Mesendoderm (in vitro differentiated cells): ENCODE data around the gene EYS.

ENCODE experiments used
- DNase-seq: peaks from one replicate; pipeline ENCODE4 v3.0.0; 2013
- H2AK5ac ChIP-seq: 2 replicates; pipeline ENCODE4 v1.6.1; 2013; ENCODE audit warnings: low read length, inconsistent platforms
- H2BK120ac ChIP-seq: 2 replicates; pipeline ENCODE4 v1.6.1; 2013; ENCODE audit warnings: low read depth, mild to moderate bottlenecking, low read length, moderate library complexity, mixed read lengths
- H2BK15ac ChIP-seq: replicated peaks from 2 replicates; pipeline ENCODE4 v1.6.1; 2013; ENCODE audit warnings: low read depth, mild to moderate bottlenecking, moderate library complexity
- H2BK5ac ChIP-seq: 2 replicates; pipeline ENCODE4 v1.6.1; 2013; ENCODE audit warnings: low read length, inconsistent platforms
- H3K18ac ChIP-seq: 2 replicates; pipeline ENCODE4 v1.6.1; 2013; ENCODE audit warnings: mild to moderate bottlenecking, low read length, mixed read lengths
- H3K23ac ChIP-seq: one replicate; pipeline ENCODE4 v1.6.1; 2013; ENCODE audit warnings: low read length
- H3K27ac ChIP-seq: 2 replicates; pipeline ENCODE4 v1.5.1; 2013; ENCODE audit warnings: low read depth, mild to moderate bottlenecking, inconsistent platforms, low read length, moderate library complexity
- H3K27me3 ChIP-seq: 2 replicates; pipeline ENCODE4 v1.6.1; 2013; ENCODE audit warnings: low read length, control low read depth, mild to moderate bottlenecking, inconsistent platforms; ENCODE audit not compliant: insufficient read depth, poor library complexity
- H3K36me3 ChIP-seq: 2 replicates; pipeline ENCODE4 v1.6.1; 2013; ENCODE audit warnings: low read length, inconsistent platforms; ENCODE audit not compliant: control insufficient read depth, insufficient read depth
- H3K4ac ChIP-seq: one replicate; pipeline ENCODE4 v1.6.1; 2013; ENCODE audit warnings: low read depth, mild to moderate bottlenecking, low read length, moderate library complexity
- H3K4me1 ChIP-seq: 2 replicates; pipeline ENCODE4 v1.6.1; 2013; ENCODE audit warnings: low read depth, low read length, inconsistent platforms; ENCODE audit not compliant: control insufficient read depth
- H3K4me2 ChIP-seq: 2 replicates; pipeline ENCODE4 v1.6.1; 2013; ENCODE audit warnings: low read length
- H3K4me3 ChIP-seq: 2 replicates; pipeline ENCODE4 v1.5.1; 2013; ENCODE audit warnings: mild to moderate bottlenecking, low read length
- H3K56ac ChIP-seq: one replicate; pipeline ENCODE4 v1.6.1; 2013; ENCODE audit warnings: low read length
- H3K79me1 ChIP-seq: 2 replicates; pipeline ENCODE4 v1.6.1; 2013; ENCODE audit warnings: low read length, inconsistent platforms
- H3K79me2 ChIP-seq: 2 replicates; pipeline ENCODE4 v1.6.1; 2013; ENCODE audit warnings: mild to moderate bottlenecking, low read length; ENCODE audit not compliant: control insufficient read depth, insufficient read depth
- H3K9ac ChIP-seq: 2 replicates; pipeline ENCODE4 v1.6.1; 2013; ENCODE audit warnings: low read length, inconsistent platforms
- H4K5ac ChIP-seq: one replicate; pipeline ENCODE4 v1.6.1; 2013; ENCODE audit warnings: low read length
- H4K8ac ChIP-seq: one replicate; pipeline ENCODE4 v1.6.1; 2013; ENCODE audit warnings: low read depth, mild to moderate bottlenecking, control low read depth, low read length, moderate library complexity
- WGBS: extraction: QIAGEN DNeasy Blood & Tissue Kit; methylation state at CpG from one replicate; pipeline ENCODE4 v1.1.7; 2013; ENCODE audit warnings: low lambda C conversion rate, missing lambda C conversion rate; ENCODE audit not compliant: insufficient coverage; ENCODE audit errors: extremely low coverage; 5-methylcytosine and 5-hydroxymethylcytosine counted together

EYS gene

DNA sequence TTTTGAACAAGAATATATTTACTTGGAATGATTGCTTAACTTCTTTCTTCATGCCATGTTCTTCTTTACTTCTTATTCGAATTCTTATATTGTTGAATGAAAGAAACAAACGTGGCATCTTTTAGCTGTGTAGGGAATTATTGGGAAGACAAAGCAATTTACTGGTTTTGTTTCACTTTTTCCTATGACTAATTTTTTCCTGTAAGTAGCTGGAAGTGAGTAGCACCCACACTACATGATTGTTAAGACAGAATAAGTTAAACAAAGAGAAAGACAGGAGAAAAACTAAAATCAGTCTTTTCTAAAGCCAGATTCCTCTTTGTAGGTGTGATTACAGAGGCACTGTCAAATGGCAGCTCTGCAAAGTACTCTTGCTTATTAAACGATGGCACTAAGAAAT lies 593.4 kb downstream of the EYS start:
- Histone ChIP-seq H3K4ac (no peak overlapping the region), H2BK15ac (no peak overlapping the region), H3K9ac (no peak overlapping the region), H4K8ac (no peak overlapping the region), H3K27ac (no peak overlapping the region), H4K5ac (no peak overlapping the region), H2BK120ac (no peak overlapping the region), H3K4me2 (no peak overlapping the region), H3K18ac (no peak overlapping the region), H3K4me3 (no peak overlapping the region), H3K36me3 (no peaks in the 10 kb centered on the region), H3K79me1 (no peaks in the 10 kb centered on the region), H3K79me2 (no peaks in the 10 kb centered on the region), H2BK5ac (no peak overlapping the region), H3K23ac (no peak overlapping the region), H3K56ac (no peak overlapping the region), H2AK5ac (no peak overlapping the region), H3K27me3 (no peaks in the 10 kb centered on the region), H3K4me1 (no peaks in the 10 kb centered on the region)
- DNase-seq: no peak
- WGBS: no CpG with 5 or more reads among the region's 3 CpGs

- H3K79me1 ChIP-seq: no peaks in the 10 kb centered on the region
- no peak overlapping the region for H3K4me2 ChIP-seq
- H2BK5ac ChIP-seq: no peak overlapping the region
- no peak overlapping the region for H2BK15ac ChIP-seq
- H3K23ac ChIP-seq: no peak overlapping the region
- no peak overlapping the region for H3K56ac ChIP-seq
- no peak overlapping the region for H3K4ac ChIP-seq
- DNase-seq: no peak
- H4K5ac ChIP-seq: no peak overlapping the region
- no peak overlapping the region for H3K27ac ChIP-seq
- no peak overlapping the region for H3K18ac ChIP-seq
- no peak overlapping the region for H4K8ac ChIP-seq
- no peak overlapping the region for H3K4me3 ChIP-seq
- H2BK120ac ChIP-seq: no peak overlapping the region
- H3K4me1 ChIP-seq: no peaks in the 10 kb centered on the region
- no peaks in the 10 kb centered on the region for H3K36me3 ChIP-seq
- no peaks in the 10 kb centered on the region for H3K27me3 ChIP-seq
- no peak overlapping the region for H2AK5ac ChIP-seq
- H3K79me2 ChIP-seq: no peaks in the 10 kb centered on the region
- H3K9ac ChIP-seq: no peak overlapping the region
These were observed 594.6 kb downstream of the EYS start for GRCh38 chr6:65112435-65112834.

GRCh38 chr6:65110031-65110430 lies 597.0 kb downstream of the EYS start:
- Histone ChIP-seq H3K79me1 (no peaks in the 10 kb centered on the region), H2BK120ac (no peak overlapping the region), H2BK15ac (no peak overlapping the region), H3K4me1 (no peaks in the 10 kb centered on the region), H4K5ac (no peak overlapping the region), H2AK5ac (no peak overlapping the region), H3K18ac (no peak overlapping the region), H3K23ac (no peak overlapping the region), H3K56ac (no peak overlapping the region), H3K4ac (no peak overlapping the region), H3K36me3 (no peaks in the 10 kb centered on the region), H4K8ac (no peak overlapping the region), H2BK5ac (no peak overlapping the region), H3K79me2 (no peaks in the 10 kb centered on the region), H3K4me3 (no peak overlapping the region), H3K4me2 (no peak overlapping the region), H3K9ac (no peak overlapping the region), H3K27me3 (no peaks in the 10 kb centered on the region), H3K27ac (no peak overlapping the region)
- WGBS: no CpG with 5 or more reads among the region's 3 CpGs
- DNase-seq: no peak

DNA sequence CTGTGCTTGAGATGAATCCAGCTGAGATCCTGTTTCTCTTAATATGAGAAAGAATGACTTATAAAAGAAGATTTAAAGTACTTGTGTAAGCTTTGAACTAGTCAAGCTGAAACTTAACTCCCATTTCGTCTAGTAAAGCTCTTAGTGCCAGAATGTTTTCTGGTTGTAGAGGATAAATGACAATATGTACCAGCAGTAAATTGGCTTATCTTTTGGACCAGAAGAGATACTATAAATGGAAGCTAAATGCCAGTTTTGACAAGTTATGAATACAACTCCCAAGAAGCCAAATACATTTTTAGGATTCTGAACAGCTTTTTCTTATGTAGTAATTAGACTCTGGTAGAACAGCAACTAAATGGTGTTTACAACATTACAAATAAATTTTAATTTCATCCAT lies 608.7 kb downstream of the EYS start:
- Histone ChIP-seq H3K79me1 (no peaks in the 10 kb centered on the region), H2BK120ac (no peak overlapping the region), H3K18ac (no peak overlapping the region), H4K8ac (no peak overlapping the region), H4K5ac (no peak overlapping the region), H3K4me1 (no peaks in the 10 kb centered on the region), H2AK5ac (no peak overlapping the region), H2BK15ac (no peak overlapping the region), H3K4ac (no peak overlapping the region), H3K4me2 (no peak overlapping the region), H3K4me3 (no peak overlapping the region), H3K27ac (no peak overlapping the region), H3K27me3 (no peaks in the 10 kb centered on the region), H3K9ac (no peak overlapping the region), H3K36me3 (no peaks in the 10 kb centered on the region), H3K56ac (no peak overlapping the region), H3K79me2 (no peaks in the 10 kb centered on the region), H3K23ac (no peak overlapping the region), H2BK5ac (no peak overlapping the region)
- no CpG with 5 or more reads among the region's 1 CpG for WGBS
- no peak for DNase-seq

- H3K36me3 ChIP-seq: no peaks in the 10 kb centered on the region
- H3K4ac ChIP-seq: no peak overlapping the region
- no peak overlapping the region for H3K9ac ChIP-seq
- no peak overlapping the region for H2AK5ac ChIP-seq
- no peak overlapping the region for H2BK120ac ChIP-seq
- no peaks in the 10 kb centered on the region for H3K4me1 ChIP-seq
- no peak overlapping the region for H2BK15ac ChIP-seq
- H3K4me3 ChIP-seq: no peak overlapping the region
- DNase-seq: no peak
- H4K5ac ChIP-seq: no peak overlapping the region
- no peak overlapping the region for H2BK5ac ChIP-seq
- H3K56ac ChIP-seq: no peak overlapping the region
- no peak overlapping the region for H3K23ac ChIP-seq
- H3K79me2 ChIP-seq: no peaks in the 10 kb centered on the region
- no peak overlapping the region for H3K27ac ChIP-seq
- H3K27me3 ChIP-seq: no peaks in the 10 kb centered on the region
- no peaks in the 10 kb centered on the region for H3K79me1 ChIP-seq
- no peak overlapping the region for H4K8ac ChIP-seq
- H3K4me2 ChIP-seq: no peak overlapping the region
- no peak overlapping the region for H3K18ac ChIP-seq
- no CpG with 5 or more reads among the region's 8 CpGs for WGBS
These were observed 615.5 kb downstream of the EYS start for GRCh38 chr6:65091561-65091960.

DNA sequence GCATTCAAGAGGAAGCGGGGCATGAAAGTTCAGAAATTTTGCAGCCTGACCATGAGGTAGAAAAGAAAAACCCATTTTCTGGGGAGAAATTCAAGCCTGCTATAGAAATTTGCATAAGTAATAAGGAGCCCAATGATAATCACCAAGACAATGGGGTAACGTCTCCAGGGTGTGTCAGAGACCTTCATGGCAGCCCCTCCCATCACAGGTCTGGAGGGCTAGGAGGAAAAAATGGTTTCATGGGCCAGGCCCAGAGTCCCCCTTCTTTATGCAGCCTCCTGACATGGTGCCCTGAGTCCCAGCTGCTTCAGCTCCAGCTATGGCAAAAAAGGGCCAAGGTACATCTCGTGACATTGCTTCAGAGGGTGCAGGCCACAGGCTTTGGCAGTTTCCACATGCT lies 618.5 kb downstream of the EYS start:
- peak; percentile 7 for DNase-seq
- no peak overlapping the region for H3K18ac ChIP-seq
- H2BK120ac ChIP-seq: no peak overlapping the region
- no peak overlapping the region for H2BK5ac ChIP-seq
- no peak overlapping the region for H3K56ac ChIP-seq
- no peaks in the 10 kb centered on the region for H3K4me1 ChIP-seq
- no peaks in the 10 kb centered on the region for H3K36me3 ChIP-seq
- no peak overlapping the region for H3K4me2 ChIP-seq
- H3K23ac ChIP-seq: no peak overlapping the region
- no peak overlapping the region for H2AK5ac ChIP-seq
- H3K4ac ChIP-seq: no peak overlapping the region
- no peaks in the 10 kb centered on the region for H3K79me1 ChIP-seq
- WGBS: no CpG with 5 or more reads among the region's 3 CpGs
- no peak overlapping the region for H3K27ac ChIP-seq
- H4K8ac ChIP-seq: no peak overlapping the region
- no peak overlapping the region for H3K4me3 ChIP-seq
- no peaks in the 10 kb centered on the region for H3K27me3 ChIP-seq
- no peaks in the 10 kb centered on the region for H3K79me2 ChIP-seq
- no peak overlapping the region for H4K5ac ChIP-seq
- H2BK15ac ChIP-seq: no peak overlapping the region
- no peak overlapping the region for H3K9ac ChIP-seq
